Colonic mucosa (tissue), 4 donors: ENCODE results near the gene HOOK1. TPM values are rescaled to one million over a fixed set of nuclear protein-coding genes. Genes with fewer than 3 reads are reported as not detected.

Experiments used
- DNase-seq: peaks from one replicate; pipeline ENCODE4 v3.0.0-alpha.2; 2020
- H3K27ac ChIP-seq: fragments of 200-600 bp; one replicate; pipeline ENCODE4 v1.8.0; 2021
- H3K27me3 ChIP-seq: fragments of 200-600 bp; one replicate; pipeline ENCODE4 v1.8.0; 2021
- H3K36me3 ChIP-seq: fragments of 200-600 bp; one replicate; pipeline ENCODE4 v1.8.0; 2021
- H3K4me1 ChIP-seq: fragments of 200-600 bp; one replicate; pipeline ENCODE4 v1.8.0; 2021; ENCODE audit warnings: mild to moderate bottlenecking
- H3K4me3 ChIP-seq: fragments of 200-600 bp; one replicate; pipeline ENCODE4 v1.8.0; 2021
- H3K9ac ChIP-seq, 2 donors: one replicate each; pipeline ENCODE4 v1.7.0; 2013; ENCODE audit warnings: control low read depth in 2 of 2, low read depth in 2 of 2, low read length in 2 of 2
- H3K9me3 ChIP-seq: fragments of 200-600 bp; one replicate; pipeline ENCODE4 v1.8.0; 2021
- CTCF ChIP-seq: fragments of 200-600 bp; IDR thresholded peaks from one replicate; pipeline ENCODE4 v1.8.0; 2022; ENCODE audit warnings: antibody characterized with exemption, mild to moderate bottlenecking
- intact Hi-C: fragments of 100-400 bp; cut with DNase I; formaldehyde crosslinking; loops from one replicate; pipeline ENCODE4 v1.14.1; 2022
- total RNA-seq, 2 donors: library from RNA; stranded (reverse); fragmentation: NEBNext Ultra II Directional in 1 of 2; extraction: Animal tissue kit (Norgen Biotek cat#: 25700) in 1 of 2; gene quantifications; one replicate each; pipeline ENCODE4 v1.2.1, GENCODE V29; 2021
- donor health status: healthy.
- donor health status: DM: no; HTN: no; CAD: no.
- donor health status: DM: no; HTN: no; CAD: no.

Gene HOOK1
- total RNA-seq, 2 donors from 2014 or later, result 42.4 to 47.8 TPM

- Histone ChIP-seq H3K4me1 (no peaks in the 10 kb centered on the region), H3K36me3 (no peaks in the 10 kb centered on the region), H3K9me3 (no peaks in the 10 kb centered on the region), H3K27me3 (no peaks in the 10 kb centered on the region), H3K9ac (no peak overlapping the region), H3K27ac (no peak overlapping the region), H3K4me3 (no peak overlapping the region)
- no peak for TF ChIP-seq CTCF
- DNase-seq, result no peak
- intact Hi-C loops, result no loop called here
Observed at GRCh38 chr1:59805554-59805953, 9.2 kb upstream of the HOOK1 start.

- Histone ChIP-seq H3K9me3 (no peaks in the 10 kb centered on the region), H3K27ac (peak overlapping the region; percentile 54), H3K4me3 (peak overlapping the region; percentile 68), H3K4me1 (peaks cover 5% of the 10 kb centered on the region), H3K36me3 (no peaks in the 10 kb centered on the region), H3K27me3 (peaks cover 4% of the 10 kb centered on the region), H3K9ac (no peak overlapping the region)
- no peak for TF ChIP-seq CTCF
- peak; percentile 92 for DNase-seq
- intact Hi-C loops, result no loop called here
Observed at GRCh38 chr1:59814180-59814900, 409 bp upstream of the HOOK1 start.

- TF ChIP-seq CTCF, result no peak
- Histone ChIP-seq H3K9ac (peak overlapping the region in 1 of 2 donors; percentile 81), H3K36me3 (no peaks in the 10 kb centered on the region), H3K27ac (no peak overlapping the region), H3K27me3 (peaks cover 4% of the 10 kb centered on the region), H3K4me1 (peaks cover 5% of the 10 kb centered on the region), H3K9me3 (no peaks in the 10 kb centered on the region), H3K4me3 (peak overlapping the region; percentile 68)
- DNase-seq, result no peak
- intact Hi-C loops, result no loop called here
Observed at GRCh38 chr1:59815892-59816291, 1.1 kb downstream of the HOOK1 start.

- Histone ChIP-seq H3K27ac (no peak overlapping the region), H3K36me3 (no peaks in the 10 kb centered on the region), H3K4me1 (peaks cover 5% of the 10 kb centered on the region), H3K9me3 (no peaks in the 10 kb centered on the region), H3K9ac (no peak overlapping the region), H3K4me3 (peak overlapping the region; percentile 68), H3K27me3 (peaks cover 4% of the 10 kb centered on the region)
- DNase-seq, result no peak
- intact Hi-C loops, result no loop called here
- TF ChIP-seq CTCF, result no peak
Observed at GRCh38 chr1:59816318-59816878, 1.6 kb downstream of the HOOK1 start.

- no peak overlapping the region for H3K9ac ChIP-seq
- TF ChIP-seq CTCF, result no peak
- no peak overlapping the region for H3K27ac ChIP-seq
- H3K9me3 ChIP-seq, result no peaks in the 10 kb centered on the region
- intact Hi-C loops, result no loop called here
- DNase-seq, result no peak
- no peaks in the 10 kb centered on the region for H3K36me3 ChIP-seq
- H3K4me3 ChIP-seq, result no peak overlapping the region
- H3K27me3 ChIP-seq, result peaks cover 4% of the 10 kb centered on the region
- peaks cover 5% of the 10 kb centered on the region for H3K4me1 ChIP-seq
Observed at GRCh38 chr1:59819566-59820438, 5.1 kb downstream of the HOOK1 start.
